ENCODE data around the gene EXOC4. TPM values are rescaled to one million over a fixed set of nuclear protein-coding genes. Genes with fewer than 3 reads are reported as not detected.

Gene EXOC4
- total and polyA plus RNA-seq, 9 donors, result 26.8 to 80.5 (median 70.7) TPM

GRCh38 chr7:134019251-134019650, 766.4 kb downstream of the EXOC4 start:
- intact Hi-C loops (cut with DNase I), result loop anchor here in 1 of 4 donors (10.0 kb wide), 1 partner anchor 1434 kb away; no protein-coding TSS in a partner anchor
- no peaks in the 10 kb centered on the region for H3K27me3 ChIP-seq
- H3K9me3 ChIP-seq, result no peaks in the 10 kb centered on the region
- DNase-seq, result no peak
- no peak overlapping the region for H3K4me3 ChIP-seq
- WGBS, 3 donors, result 46 to 75% (median 50%) methylated on average over 2 of the region's 2 CpGs
- H3K27ac ChIP-seq, result no peak overlapping the region
- TF ChIP-seq EP300 (IDR thresholded peaks at IDR 0.05) (no peak), CTCF (IDR thresholded peaks at IDR 0.05) (no peak), POLR2A (IDR thresholded peaks at IDR 0.05) (no peak)
- no peaks in the 10 kb centered on the region for H3K36me3 ChIP-seq
- H3K4me1 ChIP-seq (ENCODE audit: insufficient read depth), result no peaks in the 10 kb centered on the region

GRCh38 chr7:134021836-134022235, 769.0 kb downstream of the EXOC4 start:
- 96 to 100% (median 100%) methylated on average over 1 of the region's 1 CpG for WGBS, 3 donors
- no peak for DNase-seq
- Histone ChIP-seq H3K4me3 (no peak overlapping the region), H3K4me1 (ENCODE audit: insufficient read depth) (no peaks in the 10 kb centered on the region), H3K9me3 (no peaks in the 10 kb centered on the region), H3K36me3 (no peaks in the 10 kb centered on the region), H3K27me3 (no peaks in the 10 kb centered on the region), H3K27ac (no peak overlapping the region)
- intact Hi-C loops (cut with DNase I), result no loop called here
- TF ChIP-seq CTCF (IDR thresholded peaks at IDR 0.05) (no peak), POLR2A (IDR thresholded peaks at IDR 0.05) (no peak), EP300 (IDR thresholded peaks at IDR 0.05) (no peak)

GRCh38 chr7:134022286-134022911, 769.5 kb downstream of the EXOC4 start:
- no peaks in the 10 kb centered on the region for H3K36me3 ChIP-seq
- TF ChIP-seq POLR2A (IDR thresholded peaks at IDR 0.05), result no peak
- no peak for TF ChIP-seq CTCF (IDR thresholded peaks at IDR 0.05)
- TF ChIP-seq EP300 (IDR thresholded peaks at IDR 0.05), result no peak

GRCh38 chr7:134024739-134025138, 771.9 kb downstream of the EXOC4 start:
- H3K27me3 ChIP-seq, result no peaks in the 10 kb centered on the region
- H3K9me3 ChIP-seq, result no peaks in the 10 kb centered on the region
- no peaks in the 10 kb centered on the region for H3K4me1 ChIP-seq (ENCODE audit: insufficient read depth)
- no peaks in the 10 kb centered on the region for H3K36me3 ChIP-seq
- DNase-seq, result no peak
- TF ChIP-seq EP300 (IDR thresholded peaks at IDR 0.05), result no peak
- no peak for TF ChIP-seq POLR2A (IDR thresholded peaks at IDR 0.05)
- TF ChIP-seq CTCF (IDR thresholded peaks at IDR 0.05), result no peak
- intact Hi-C loops (cut with DNase I), result no loop called here
- H3K4me3 ChIP-seq, result no peak overlapping the region
- no peak overlapping the region for H3K27ac ChIP-seq
- WGBS, 3 donors, result 81 to 94% (median 86%) methylated on average over 2 of the region's 2 CpGs

More at GRCh38 chr7:134022286-134022911, 769.5 kb downstream of the EXOC4 start:
- H3K27ac ChIP-seq, result no peak overlapping the region
- WGBS, 3 donors, result 93 to 98% (median 96%) methylated on average over 1 of the region's 1 CpG
- no peaks in the 10 kb centered on the region for H3K4me1 ChIP-seq (ENCODE audit: insufficient read depth)
- H3K9me3 ChIP-seq, result no peaks in the 10 kb centered on the region
- intact Hi-C loops (cut with DNase I), result no loop called here
- H3K27me3 ChIP-seq, result no peaks in the 10 kb centered on the region
- no peak overlapping the region for H3K4me3 ChIP-seq
- no peak for DNase-seq

All from ovary (tissue), 9 donors.